ENCODE measurements around the gene LENG9. TPM values are rescaled to one million over a fixed set of nuclear protein-coding genes. Genes with fewer than 3 reads are reported as not detected.
"Not testable (repeated sequence)": the region's sequence is repeated elsewhere in the genome, so short reads cannot be mapped to it uniquely, and the experiment has no call there.

LENG9 gene
- total RNA-seq, 1 donor from 2014 or later = 11.0 TPM

- DNase-seq (ENCODE audit: low spot score) = no peak
Measured at GRCh38 chr19:54478677-54479266, 15.2 kb upstream of the LENG9 start.

DNA sequence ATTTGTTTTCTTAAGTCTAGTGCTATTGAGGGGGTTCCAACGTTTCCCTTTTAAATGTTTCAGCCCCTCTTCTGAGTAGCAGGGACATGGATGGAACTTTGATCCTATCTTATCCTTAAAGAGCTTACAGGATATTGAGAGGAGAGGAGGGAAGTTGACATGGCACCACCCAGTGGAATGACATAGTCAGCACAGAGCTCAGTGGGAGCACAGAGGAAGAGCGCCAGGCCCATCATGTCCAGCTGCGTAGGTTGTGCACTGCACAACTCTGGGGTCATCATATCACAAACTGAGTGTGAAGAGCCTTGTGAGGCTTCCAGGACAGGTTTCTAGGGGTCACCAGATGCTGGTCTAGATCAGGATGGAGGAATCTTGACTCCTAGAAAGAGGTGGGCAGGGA is 14.1 kb upstream of the LENG9 start:
- no peak for DNase-seq (ENCODE audit: low spot score)

- DNase-seq (ENCODE audit: low spot score) = no peak
Measured at GRCh38 chr19:54475706-54476105, 12.1 kb upstream of the LENG9 start.

- DNase-seq (ENCODE audit: low spot score) = no peak
Measured at GRCh38 chr19:54473892-54474372, 10.4 kb upstream of the LENG9 start.

DNA sequence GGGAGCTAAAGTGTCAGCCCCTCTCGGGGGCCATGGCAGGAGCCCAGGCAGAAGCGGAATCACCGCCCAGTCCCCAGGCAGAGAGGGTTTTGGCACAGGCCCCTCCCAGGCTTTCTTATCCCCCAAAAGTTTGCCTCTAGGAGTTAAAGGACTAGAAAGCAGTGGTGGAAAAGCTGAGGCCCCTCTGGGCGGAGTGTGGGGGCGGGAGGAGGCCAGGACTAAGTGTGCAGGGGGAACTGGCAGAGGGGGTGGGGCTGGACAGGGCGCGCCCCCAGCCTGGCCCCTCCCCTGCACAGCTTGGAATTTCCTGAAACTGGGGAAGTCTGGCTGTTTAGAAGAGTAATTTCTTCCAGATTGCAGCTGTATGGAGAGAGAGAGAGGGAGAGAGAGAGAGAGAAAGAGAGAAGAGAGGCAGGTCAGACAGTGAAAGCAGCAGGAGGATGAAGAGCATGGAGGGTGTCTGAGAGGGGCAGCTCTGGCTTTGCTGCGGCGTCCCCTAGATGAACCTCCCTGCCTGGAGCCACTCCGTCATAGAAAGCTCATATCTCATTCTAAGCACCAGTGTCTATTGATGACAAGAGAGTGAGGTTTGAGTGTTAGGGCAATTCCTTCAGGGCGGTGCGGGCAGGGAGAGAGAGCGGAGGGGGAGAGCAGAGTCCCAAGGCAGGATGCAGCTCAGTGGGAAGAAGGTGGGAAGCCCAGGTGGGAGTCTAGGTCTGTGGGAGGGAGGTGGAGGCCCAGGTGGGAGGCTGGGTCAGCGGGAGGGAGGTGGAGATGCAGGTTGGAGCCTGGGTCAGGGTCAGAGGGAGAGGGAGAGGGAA is 9.7 kb upstream of the LENG9 start, which contains the start of gene CDC42EP5:
Gene CDC42EP5 (minus strand): TSS at position 226 of the 821 bp plus-strand sequence. CDS start 7,749 bp downstream, outside the sequence.
- peak; percentile 48 for DNase-seq (ENCODE audit: low spot score)

- DNase-seq (ENCODE audit: low spot score) = no peak
Measured at GRCh38 chr19:54470991-54471782, 7.6 kb upstream of the LENG9 start.

GRCh38 chr19:54470276-54470887 is 6.8 kb upstream of the LENG9 start:
- no peak for DNase-seq (ENCODE audit: low spot score)

DNA sequence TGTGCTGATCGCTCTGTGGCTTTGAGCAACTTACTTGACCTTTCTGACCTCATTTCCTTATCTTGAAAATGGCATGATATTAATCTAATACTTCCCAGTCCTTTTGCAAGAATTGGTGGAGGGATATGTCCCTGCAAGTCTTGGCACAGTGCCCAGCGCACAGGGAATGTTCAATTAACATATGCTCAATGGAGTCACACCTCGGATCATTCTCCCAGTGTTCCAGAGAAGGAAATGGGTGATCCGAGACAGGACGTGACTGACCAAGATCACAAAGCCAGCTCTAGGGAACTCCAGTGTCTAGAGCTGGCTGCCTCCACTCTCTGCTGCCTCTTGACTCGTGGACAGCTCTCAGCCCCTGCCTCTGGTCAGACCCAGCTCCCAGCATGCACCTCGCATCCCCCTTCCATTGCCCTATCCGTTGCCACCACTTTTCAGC is 5.9 kb upstream of the LENG9 start:
- no peak for DNase-seq (ENCODE audit: low spot score)

- not testable (repeated sequence) for DNase-seq (ENCODE audit: low spot score)
Measured at GRCh38 chr19:54466110-54466480, 2.5 kb upstream of the LENG9 start.

DNA sequence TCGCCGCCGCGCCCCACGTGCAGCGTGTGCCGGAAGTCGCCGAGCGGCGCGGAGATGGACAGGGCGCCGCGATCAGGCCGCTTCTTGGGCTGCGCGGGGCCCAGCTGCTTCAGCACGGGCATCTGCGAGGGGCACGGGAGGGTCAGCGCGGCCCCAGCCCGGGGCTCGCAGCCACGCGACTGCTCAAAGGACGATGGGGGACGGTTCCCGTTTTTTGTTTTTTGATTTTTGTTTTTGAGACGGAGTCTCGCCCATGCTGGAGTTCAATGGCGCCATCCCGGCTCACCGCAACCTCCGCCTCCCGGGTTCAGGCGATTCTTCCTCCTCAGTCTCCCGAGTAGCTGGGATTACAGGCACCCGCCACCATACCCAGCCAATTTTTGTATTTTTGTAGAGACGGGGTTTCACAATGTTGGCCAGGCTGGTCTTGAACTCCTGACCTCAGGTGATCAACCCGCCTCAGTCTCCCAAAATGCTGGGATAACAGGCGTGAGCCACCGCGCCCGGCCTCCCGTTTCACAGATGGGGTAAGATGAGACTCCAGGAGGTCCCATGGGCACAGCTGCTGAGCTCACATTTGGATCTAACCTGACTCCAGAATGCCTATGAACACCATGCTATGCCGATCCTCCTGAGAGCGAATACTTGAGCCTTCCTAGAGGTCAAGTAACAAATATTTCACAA is 2.0 kb upstream of the LENG9 start:
- DNase-seq (ENCODE audit: low spot score) = no peak

- DNase-seq (ENCODE audit: low spot score) = peak; percentile 91
Measured at GRCh38 chr19:54464630-54465425, 1.2 kb upstream of the LENG9 start.

- DNase-seq (ENCODE audit: low spot score) = peak; percentile 96
Measured at GRCh38 chr19:54464044-54464629, 559 bp upstream of the LENG9 start.

- DNase-seq (ENCODE audit: low spot score) = peak; percentile 80
Measured at GRCh38 chr19:54462655-54463530, 685 bp downstream of the LENG9 start.

GRCh38 chr19:54462047-54462654 is 1.4 kb downstream of the LENG9 start:
- DNase-seq (ENCODE audit: low spot score) = no peak

- no peak for DNase-seq (ENCODE audit: low spot score)
Measured at GRCh38 chr19:54461613-54462012, 2.0 kb downstream of the LENG9 start.

DNA sequence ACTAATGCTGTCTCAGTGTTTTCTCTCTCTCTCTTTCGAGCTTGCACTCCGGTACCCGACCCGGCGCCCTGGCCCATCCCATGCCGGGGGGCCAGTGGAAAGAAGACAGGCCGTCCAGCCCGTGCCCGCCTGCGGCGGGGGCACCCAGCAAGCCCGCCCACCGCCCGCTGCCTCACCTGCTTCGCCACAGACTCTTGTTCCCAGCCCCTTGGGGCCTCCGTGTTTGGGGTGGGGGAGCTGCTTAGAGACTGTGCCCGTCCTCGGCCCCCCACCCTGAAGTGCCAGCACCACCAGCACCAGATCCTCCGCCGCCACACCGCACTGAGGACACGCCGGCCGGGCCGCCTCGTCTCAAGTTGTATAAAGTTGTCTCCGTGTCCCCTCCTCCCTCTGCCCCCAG is 2.4 kb downstream of the LENG9 start:
- DNase-seq (ENCODE audit: low spot score) = no peak

- DNase-seq (ENCODE audit: low spot score) = no peak
Measured at GRCh38 chr19:54460230-54461005, 3.2 kb downstream of the LENG9 start.

Data from mucosa of gallbladder (tissue), 1 donor.